ENCODE data around the gene CTNNA2. TPM values are rescaled to one million over a fixed set of nuclear protein-coding genes. Genes with fewer than 3 reads are reported as not detected.

The CTNNA2 gene
- total RNA-seq, 1 donor from 2014 or later, result 2.9 TPM

GRCh38 chr2:79945653-79946445 lies 433.0 kb downstream of the CTNNA2 start:
- no peak for DNase-seq (ENCODE audit: extremely low spot score in 2 of 2)
- Histone ChIP-seq H3K4me1 (no peaks in the 10 kb centered on the region), H3K4me3 (no peak overlapping the region), H3K27ac (no peak overlapping the region), H3K9me3 (no peaks in the 10 kb centered on the region), H3K36me3 (no peaks in the 10 kb centered on the region), H3K27me3 (no peaks in the 10 kb centered on the region)
- no peak for TF ChIP-seq POLR2A (IDR thresholded peaks at IDR 0.05)
- no peak for TF ChIP-seq CTCF (IDR thresholded peaks at IDR 0.05)
- no peak for TF ChIP-seq POLR2AphosphoS5 (IDR thresholded peaks at IDR 0.05; ENCODE audit: insufficient read depth in 1 of 2, low read depth in 1 of 2)
- intact Hi-C loops (cut with DNase I), result no loop called here

GRCh38 chr2:79947751-79948150 lies 434.9 kb downstream of the CTNNA2 start:
- no peaks in the 10 kb centered on the region for H3K36me3 ChIP-seq
- intact Hi-C loops (cut with DNase I), result no loop called here
- no peak for DNase-seq (ENCODE audit: extremely low spot score in 2 of 2)
- H3K4me1 ChIP-seq, result no peaks in the 10 kb centered on the region
- TF ChIP-seq CTCF (IDR thresholded peaks at IDR 0.05) (no peak), POLR2A (IDR thresholded peaks at IDR 0.05) (no peak), POLR2AphosphoS5 (IDR thresholded peaks at IDR 0.05; ENCODE audit: insufficient read depth in 1 of 2, low read depth in 1 of 2) (no peak)
- H3K27ac ChIP-seq, result no peak overlapping the region
- no peaks in the 10 kb centered on the region for H3K9me3 ChIP-seq
- no peak overlapping the region for H3K4me3 ChIP-seq
- H3K27me3 ChIP-seq, result no peaks in the 10 kb centered on the region

- no peaks in the 10 kb centered on the region for H3K4me1 ChIP-seq
- no peak for TF ChIP-seq POLR2A (IDR thresholded peaks at IDR 0.05)
- TF ChIP-seq POLR2AphosphoS5 (IDR thresholded peaks at IDR 0.05; ENCODE audit: insufficient read depth in 1 of 2, low read depth in 1 of 2), result no peak
- no peak for TF ChIP-seq CTCF (IDR thresholded peaks at IDR 0.05)
Measured at GRCh38 chr2:79950526-79950925, 437.7 kb downstream of the CTNNA2 start.

GRCh38 chr2:79952616-79953015 lies 439.8 kb downstream of the CTNNA2 start:
- Histone ChIP-seq H3K27me3 (no peaks in the 10 kb centered on the region), H3K27ac (no peak overlapping the region), H3K9me3 (no peaks in the 10 kb centered on the region), H3K36me3 (no peaks in the 10 kb centered on the region), H3K4me3 (no peak overlapping the region), H3K4me1 (no peaks in the 10 kb centered on the region)
- DNase-seq (ENCODE audit: extremely low spot score in 2 of 2), result no peak
- no peak for TF ChIP-seq POLR2AphosphoS5 (IDR thresholded peaks at IDR 0.05; ENCODE audit: insufficient read depth in 1 of 2, low read depth in 1 of 2)
- no peak for TF ChIP-seq CTCF (IDR thresholded peaks at IDR 0.05)
- TF ChIP-seq POLR2A (IDR thresholded peaks at IDR 0.05), result no peak
- intact Hi-C loops (cut with DNase I), result no loop called here

More at GRCh38 chr2:79950526-79950925, 437.7 kb downstream of the CTNNA2 start:
- H3K9me3 ChIP-seq, result no peaks in the 10 kb centered on the region
- no peaks in the 10 kb centered on the region for H3K27me3 ChIP-seq
- intact Hi-C loops (cut with DNase I), result no loop called here
- DNase-seq (ENCODE audit: extremely low spot score in 2 of 2), result no peak
- H3K27ac ChIP-seq, result no peak overlapping the region
- no peaks in the 10 kb centered on the region for H3K36me3 ChIP-seq
- no peak overlapping the region for H3K4me3 ChIP-seq

- no peaks in the 10 kb centered on the region for H3K27me3 ChIP-seq
Measured at GRCh38 chr2:79960035-79960434, 447.2 kb downstream of the CTNNA2 start.

More at GRCh38 chr2:79960035-79960434, 447.2 kb downstream of the CTNNA2 start:
- Histone ChIP-seq H3K9me3 (no peaks in the 10 kb centered on the region), H3K4me1 (no peaks in the 10 kb centered on the region), H3K4me3 (no peak overlapping the region), H3K36me3 (no peaks in the 10 kb centered on the region), H3K27ac (no peak overlapping the region)
- no peak for DNase-seq (ENCODE audit: extremely low spot score in 2 of 2)
- intact Hi-C loops (cut with DNase I), result no loop called here
- TF ChIP-seq CTCF (IDR thresholded peaks at IDR 0.05), result no peak
- no peak for TF ChIP-seq POLR2A (IDR thresholded peaks at IDR 0.05)

All from vagina (tissue), 2 donors.